CD4-positive, alpha-beta memory T cell (primary cell): ENCODE results near the gene CLIC2. TPM values are rescaled to one million over a fixed set of nuclear protein-coding genes. Genes with fewer than 3 reads are reported as not detected.

Experiments
- CTCF ChIA-PET: fragments of 350-600 bp; sonication (Branson Sonifier 250); formaldehyde crosslinking; loops from one replicate; lab custom pipeline; 2021; ENCODE audit warnings: inconsistent platforms; ENCODE audit not compliant: partially characterized antibody; lab: Charles Lee
- POLR2A ChIA-PET: fragments of 350-600 bp; sonication (Branson Sonifier 250); formaldehyde crosslinking; loops from one replicate; lab custom pipeline; 2021; ENCODE audit not compliant: partially characterized antibody; lab: Charles Lee
- DNase-seq, 5 donors: peaks; one replicate each; pipeline versions ENCODE4 v3.0.0 to v3.0.0-alpha.2; 2020 to 2022; ENCODE audit warnings: mixed read lengths in 1 of 5
- H3K27ac ChIP-seq: one replicate; pipeline ENCODE4 v1.7.0; 2013; ENCODE audit warnings: low read depth, low read length
- H3K27me3 ChIP-seq: 2 replicates; pipeline ENCODE4 v1.7.0; 2013; ENCODE audit warnings: mild to moderate bottlenecking, low read length, moderate library complexity; ENCODE audit not compliant: insufficient read depth
- H3K36me3 ChIP-seq: 2 replicates; pipeline ENCODE4 v1.7.0; 2013; ENCODE audit warnings: mild to moderate bottlenecking, low read length, moderate library complexity; ENCODE audit not compliant: insufficient read depth
- H3K4me1 ChIP-seq: 2 replicates; pipeline ENCODE4 v1.7.0; 2013; ENCODE audit warnings: mild to moderate bottlenecking, low read length, moderate library complexity; ENCODE audit not compliant: insufficient read depth
- H3K4me3 ChIP-seq, 2 donors: one replicate each; pipeline ENCODE4 v1.7.0; 2013; ENCODE audit warnings: low read length in 2 of 2, mild to moderate bottlenecking in 1 of 2
- H3K9me3 ChIP-seq, 2 donors: one replicate each; pipeline ENCODE4 v1.7.0; 2013; ENCODE audit warnings: low read length in 2 of 2, control low read depth in 1 of 2; ENCODE audit not compliant: control insufficient read depth in 1 of 2
- H3K27ac Mint-ChIP-seq, 7 donors: one replicate each; pipeline ENCODE4 v1.8.0; 2020 to 2021; ENCODE audit warnings: mixed read lengths in 7 of 7, mild to moderate bottlenecking in 6 of 7, inconsistent platforms in 3 of 7, moderate library complexity in 3 of 7
- H3K27me3 Mint-ChIP-seq, 2 donors: one replicate each; pipeline ENCODE4 v1.8.0; 2020 to 2021; ENCODE audit warnings: mixed read lengths in 2 of 2
- H3K36me3 Mint-ChIP-seq, 2 donors: one replicate each; pipeline ENCODE4 v1.8.0; 2020 to 2021; ENCODE audit warnings: mixed read lengths in 2 of 2, inconsistent platforms in 1 of 2, mild to moderate bottlenecking in 1 of 2
- H3K4me1 Mint-ChIP-seq, 4 donors: one replicate each; pipeline ENCODE4 v1.8.0; 2020 to 2021; ENCODE audit warnings: mixed read lengths in 4 of 4, mild to moderate bottlenecking in 1 of 4
- H3K4me3 Mint-ChIP-seq, 8 donors: one replicate each; pipeline ENCODE4 v1.8.0; 2020 to 2021; ENCODE audit warnings: mixed read lengths in 8 of 8, mild to moderate bottlenecking in 7 of 8, moderate library complexity in 6 of 8, inconsistent platforms in 3 of 8
- H3K9me3 Mint-ChIP-seq, 8 donors: one replicate each; pipeline ENCODE4 v1.8.0; 2020 to 2021; ENCODE audit warnings: mixed read lengths in 8 of 8, mild to moderate bottlenecking in 5 of 8, inconsistent platforms in 3 of 8, moderate library complexity in 1 of 8
- intact Hi-C: fragments of 100-400 bp; cut with micrococcal nuclease; formaldehyde crosslinking; loops from one replicate; pipeline ENCODE4 v1.15.1; 2023
- polyA plus RNA-seq, 2 donors: library from polyadenylated mRNA; unstranded; fragments of 300-500 nt; fragmentation: Illumina TruSeq; gene quantifications; one replicate each; pipeline ENCODE4 v1.2.3, GENCODE V29; 2021
- total RNA-seq, 2 experiments: library from RNA; stranded (reverse); gene quantifications; one replicate each; pipeline ENCODE4 v1.2.3, GENCODE V29; 2021

CLIC2 gene
- total and polyA plus RNA-seq, 4 experiments from 2014 or later, result 0.18 to 0.81 (median 0.28) TPM; not detected in 1

DNA sequence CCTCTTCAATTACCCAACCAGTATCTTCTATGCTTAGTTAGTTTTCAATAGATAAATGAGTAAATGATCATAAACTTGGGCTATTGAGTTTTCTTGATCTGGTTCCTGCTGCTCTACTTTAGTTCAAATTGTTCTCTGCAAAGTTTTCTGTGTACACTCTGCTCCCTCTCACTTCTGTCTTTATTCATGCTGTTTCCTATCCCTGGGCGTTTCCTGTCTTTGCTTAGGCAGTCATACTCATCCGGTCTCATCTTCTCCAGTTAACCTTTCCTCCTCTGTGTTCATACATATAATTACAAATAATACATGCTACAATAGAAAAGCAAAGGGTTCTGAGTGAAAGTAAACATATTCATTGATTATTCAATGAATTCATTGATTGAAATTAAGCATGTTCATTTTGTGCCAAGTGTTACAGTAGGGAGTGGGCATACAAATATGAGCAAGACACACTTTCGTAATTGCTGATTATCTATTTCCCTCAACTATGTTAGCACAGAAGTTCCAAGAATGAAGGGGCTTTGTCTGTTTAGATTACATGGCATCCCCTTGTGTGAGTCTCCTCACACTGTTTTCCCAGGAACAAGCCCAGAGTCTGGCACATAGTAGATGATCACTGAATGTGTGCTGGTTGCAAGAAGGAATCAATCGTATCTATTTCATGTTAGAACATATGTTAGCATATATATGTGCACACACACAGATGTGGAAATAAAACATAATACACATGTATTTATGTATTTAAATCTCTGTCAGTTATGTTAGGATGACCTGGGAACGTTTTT, 71.3 kb downstream of the CLIC2 start:
- no peaks in the 10 kb centered on the region for H3K9me3 ChIP-seq
- Mint-ChIP-seq H3K4me1 (peaks cover 10 to 40% (median 16%) of the 10 kb centered on the region in 4 donors), H3K27me3 (no peaks in the 10 kb centered on the region), H3K36me3 (peaks cover 3 to 14% of the 10 kb centered on the region in 2 donors), H3K9me3 (peaks cover 0 to 2% (median 0%) of the 10 kb centered on the region in 8 donors), H3K27ac (peak overlapping the region; percentile 62 to 97 (median 82)), H3K4me3 (peak overlapping the region; percentile 66 to 91 (median 83))
- CTCF ChIA-PET, result interaction anchor here (1.7 kb wide), 1 partner anchor 46 kb away, joined by 3 read pairs; the partner anchor contains the start of gene VBP1
- peaks cover 4% of the 10 kb centered on the region for H3K36me3 ChIP-seq
- peak overlapping the region; percentile 42 to 78 for H3K4me3 ChIP-seq
- peak in 4 of 5 donors; percentile 18 to 30 (median 24) for DNase-seq
- intact Hi-C loops, result loop anchor here (1.0 to 5.0 kb wide), 3 partner anchors 47 to 619 kb away; partner anchors contain the start of genes FUNDC2, VAMP7 and VBP1
- H3K4me1 ChIP-seq, result peaks cover 31% of the 10 kb centered on the region
- no peaks in the 10 kb centered on the region for H3K27me3 ChIP-seq
- POLR2A ChIA-PET, result interaction anchor here (0.6 to 1.6 kb wide), 3 partner anchors 46 to 349 kb away, joined by 3 to 14 read pairs (median 3); partner anchors contain the start of genes SPRY3 and VBP1
- peak overlapping the region; percentile 87 for H3K27ac ChIP-seq

DNA sequence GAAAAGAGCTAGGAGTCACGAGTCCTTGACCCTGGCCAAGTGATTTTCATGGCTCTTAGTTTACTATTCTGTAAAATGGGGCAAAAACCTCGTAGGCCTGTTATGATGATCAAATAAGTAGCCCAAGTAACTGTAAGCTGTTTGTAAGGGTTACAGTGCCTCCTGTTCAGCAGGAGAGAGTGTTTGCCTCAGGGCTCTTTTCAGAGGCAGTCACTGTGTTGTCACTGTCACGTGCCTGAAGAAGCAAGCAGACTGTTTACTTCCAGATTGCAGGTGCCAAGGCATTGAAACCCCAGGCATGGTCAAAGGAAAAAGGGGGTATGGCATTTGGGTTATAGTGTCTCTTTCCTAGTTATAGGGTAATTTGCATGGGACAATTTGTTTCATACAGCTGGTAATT, 74.7 kb downstream of the CLIC2 start:
- no peak overlapping the region for H3K27ac ChIP-seq
- no peak for DNase-seq
- ChIA-PET CTCF (no interaction called here), POLR2A (interaction anchor here (1.0 kb wide), 1 partner anchor 43 kb away, joined by 3 read pairs; the partner anchor contains the start of gene VBP1)
- Mint-ChIP-seq H3K36me3 (peaks cover 3 to 14% of the 10 kb centered on the region in 2 donors), H3K9me3 (no peaks in the 10 kb centered on the region), H3K4me1 (peaks cover 16 to 39% (median 18%) of the 10 kb centered on the region in 4 donors), H3K27ac (peak overlapping the region in 1 of 7 donors; percentile 13), H3K4me3 (no peak overlapping the region), H3K27me3 (no peaks in the 10 kb centered on the region)
- H3K27me3 ChIP-seq, result no peaks in the 10 kb centered on the region
- H3K4me1 ChIP-seq, result peaks cover 28% of the 10 kb centered on the region
- H3K9me3 ChIP-seq, result no peaks in the 10 kb centered on the region
- no peak overlapping the region for H3K4me3 ChIP-seq
- peaks cover 4% of the 10 kb centered on the region for H3K36me3 ChIP-seq
- intact Hi-C loops, result loop anchor here (5.0 kb wide), 1 partner anchor 623 kb away; the partner anchor contains the start of gene VAMP7

DNA sequence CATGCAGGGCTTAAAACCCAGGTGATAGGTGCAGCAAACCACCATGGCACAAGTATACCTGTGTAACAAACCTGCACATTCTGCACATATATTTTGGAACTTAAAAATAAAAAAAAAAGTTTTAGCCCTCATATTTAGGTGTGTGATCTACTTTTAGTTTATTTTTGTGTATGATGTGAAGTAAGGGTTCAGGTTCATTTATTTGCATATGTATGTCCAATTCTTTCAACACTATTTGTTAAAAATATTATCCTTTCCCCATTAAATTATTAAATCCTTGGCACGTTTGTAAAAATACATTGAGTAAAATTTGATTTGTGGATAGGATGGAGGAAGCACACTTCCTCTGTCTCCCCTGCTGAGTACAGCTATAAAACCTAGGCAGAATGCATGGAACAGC, 83.0 kb downstream of the CLIC2 start:
- H3K36me3 Mint-ChIP-seq, result no peaks in the 10 kb centered on the region
- no peaks in the 10 kb centered on the region for H3K9me3 ChIP-seq
- intact Hi-C loops, result no loop called here

DNA sequence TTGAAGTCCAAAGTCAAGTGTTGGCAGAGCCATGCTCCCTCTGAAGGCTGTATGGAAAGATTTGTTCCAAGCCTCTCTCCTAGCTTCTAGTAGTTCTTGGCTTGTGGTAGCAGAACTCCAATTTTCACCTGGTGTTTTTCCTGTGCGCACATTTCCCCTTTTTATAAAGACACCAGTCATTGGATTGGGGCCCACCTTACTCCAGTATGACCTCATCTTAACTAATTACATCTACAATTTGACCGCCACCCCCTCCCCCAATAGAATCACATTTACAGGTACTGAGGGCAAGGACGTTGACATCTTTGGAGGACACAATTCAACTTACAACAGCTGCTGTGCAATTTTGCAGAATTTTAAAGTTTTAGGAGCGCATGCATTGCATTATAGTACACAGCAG, 86.9 kb downstream of the CLIC2 start:
- no peaks in the 10 kb centered on the region for H3K36me3 Mint-ChIP-seq
- CTCF ChIA-PET, result no interaction called here
- intact Hi-C loops, result no loop called here

More for the DNA sequence above, 83.0 kb downstream of the CLIC2 start:
- no peak overlapping the region for H3K27ac ChIP-seq
- CTCF ChIA-PET, result no interaction called here
- no peaks in the 10 kb centered on the region for H3K36me3 ChIP-seq
- Mint-ChIP-seq H3K27me3 (no peaks in the 10 kb centered on the region), H3K27ac (no peak overlapping the region), H3K9me3 (peaks cover 0 to 2% (median 0%) of the 10 kb centered on the region in 8 donors), H3K4me1 (peaks cover 0 to 3% (median 1%) of the 10 kb centered on the region in 4 donors), H3K4me3 (no peak overlapping the region)
- no peaks in the 10 kb centered on the region for H3K27me3 ChIP-seq
- no peaks in the 10 kb centered on the region for H3K4me1 ChIP-seq
- POLR2A ChIA-PET, result no interaction called here
- no peak overlapping the region for H3K4me3 ChIP-seq
- DNase-seq, result no peak

DNA sequence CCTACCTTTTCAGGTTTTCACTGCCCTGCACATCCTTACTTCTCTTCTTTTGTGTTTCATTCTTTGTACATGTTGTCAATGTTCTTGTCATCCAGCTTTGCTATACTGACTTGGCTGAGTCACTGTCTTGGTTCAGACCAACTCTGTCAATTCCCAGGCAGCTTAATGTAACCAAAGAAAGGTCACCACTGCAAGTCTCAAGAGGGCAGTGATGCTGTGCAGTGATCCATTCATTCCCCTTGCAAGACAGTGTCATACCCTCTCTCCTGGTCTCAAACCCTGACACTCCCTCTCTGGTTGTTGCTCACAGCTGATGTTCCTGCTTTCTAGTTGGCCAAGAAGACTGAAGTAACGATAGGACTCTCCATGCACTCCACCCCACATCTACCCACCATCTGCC, 87.7 kb downstream of the CLIC2 start:
- DNase-seq, result no peak
- no peaks in the 10 kb centered on the region for H3K27me3 ChIP-seq
- intact Hi-C loops, result no loop called here
- ChIA-PET POLR2A (no interaction called here), CTCF (no interaction called here)
- H3K36me3 ChIP-seq, result no peaks in the 10 kb centered on the region
- H3K4me3 Mint-ChIP-seq, result no peak overlapping the region
- H3K27me3 Mint-ChIP-seq, result no peaks in the 10 kb centered on the region
- no peaks in the 10 kb centered on the region for H3K36me3 Mint-ChIP-seq
- H3K9me3 Mint-ChIP-seq, result peaks cover 0 to 3% (median 0%) of the 10 kb centered on the region in 8 donors
- no peak overlapping the region for H3K4me3 ChIP-seq
- no peaks in the 10 kb centered on the region for H3K4me1 ChIP-seq
- peaks cover 0 to 4% (median 1%) of the 10 kb centered on the region in 4 donors for H3K4me1 Mint-ChIP-seq
- no peaks in the 10 kb centered on the region for H3K9me3 ChIP-seq
- no peak overlapping the region for H3K27ac Mint-ChIP-seq
- H3K27ac ChIP-seq, result no peak overlapping the region

More for the DNA sequence above, 86.9 kb downstream of the CLIC2 start:
- POLR2A ChIA-PET, result no interaction called here
- no peak overlapping the region for H3K4me3 ChIP-seq
- peaks cover 0 to 3% (median 0%) of the 10 kb centered on the region in 8 donors for H3K9me3 Mint-ChIP-seq
- no peaks in the 10 kb centered on the region for H3K27me3 ChIP-seq
- H3K27ac Mint-ChIP-seq, result no peak overlapping the region
- H3K4me1 Mint-ChIP-seq, result peaks cover 0 to 4% (median 1%) of the 10 kb centered on the region in 4 donors
- DNase-seq, result no peak
- no peaks in the 10 kb centered on the region for H3K9me3 ChIP-seq
- no peaks in the 10 kb centered on the region for H3K36me3 ChIP-seq
- no peak overlapping the region for H3K4me3 Mint-ChIP-seq
- no peaks in the 10 kb centered on the region for H3K27me3 Mint-ChIP-seq
- no peak overlapping the region for H3K27ac ChIP-seq
- no peaks in the 10 kb centered on the region for H3K4me1 ChIP-seq

DNA sequence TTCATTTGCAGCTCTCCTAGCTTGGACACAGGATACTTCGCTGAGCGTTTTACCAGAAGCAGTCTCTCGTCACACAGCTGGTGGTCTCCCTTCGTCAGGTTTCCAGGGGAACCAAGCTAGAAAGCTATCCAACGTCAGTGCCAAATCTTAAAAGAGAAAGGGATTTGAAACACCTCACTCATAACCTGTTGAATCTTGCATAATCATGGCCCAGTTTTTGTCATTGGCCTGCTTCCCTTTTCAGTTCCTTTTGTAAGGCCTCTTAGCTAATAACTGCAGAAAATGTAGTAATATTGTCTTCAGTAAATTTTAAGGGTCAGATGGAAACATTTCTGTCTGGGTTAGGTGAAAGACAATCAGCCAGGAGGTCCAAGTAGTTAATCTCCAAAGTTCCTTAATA, 92.1 kb downstream of the CLIC2 start:
- no peak overlapping the region for H3K4me3 ChIP-seq
- no peak overlapping the region for H3K27ac Mint-ChIP-seq
- no peak for DNase-seq
- H3K9me3 Mint-ChIP-seq, result peaks cover 0 to 3% (median 0%) of the 10 kb centered on the region in 8 donors
- ChIA-PET CTCF (no interaction called here), POLR2A (no interaction called here)
- H3K36me3 ChIP-seq, result peaks cover 5% of the 10 kb centered on the region
- no peak overlapping the region for H3K27ac ChIP-seq
- peaks cover 6 to 25% of the 10 kb centered on the region in 2 donors for H3K36me3 Mint-ChIP-seq
- intact Hi-C loops, result no loop called here
- no peaks in the 10 kb centered on the region for H3K9me3 ChIP-seq
- H3K4me1 ChIP-seq, result no peaks in the 10 kb centered on the region
- peaks cover 0 to 5% (median 1%) of the 10 kb centered on the region in 4 donors for H3K4me1 Mint-ChIP-seq
- H3K27me3 Mint-ChIP-seq, result no peaks in the 10 kb centered on the region
- H3K27me3 ChIP-seq, result no peaks in the 10 kb centered on the region
- no peak overlapping the region for H3K4me3 Mint-ChIP-seq

DNA sequence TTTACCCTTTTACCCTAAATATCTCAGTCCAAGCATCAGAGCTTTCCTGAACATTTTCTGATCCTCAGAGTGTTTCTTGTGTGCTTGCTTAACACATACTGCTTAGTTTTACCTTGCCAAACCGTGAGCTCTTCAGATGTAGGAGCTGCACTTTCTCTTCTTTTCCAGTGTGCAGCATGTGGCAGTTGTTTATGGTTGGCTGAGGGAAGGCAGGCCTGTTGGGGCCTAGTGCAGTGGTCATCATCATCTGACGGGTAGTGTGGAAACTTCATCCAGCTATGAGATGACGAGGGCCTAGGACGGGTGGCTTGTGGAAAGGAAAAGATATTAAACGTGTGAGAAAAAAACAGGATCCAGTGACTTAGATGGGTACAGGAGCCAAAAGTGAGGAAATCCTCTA, 96.7 kb downstream of the CLIC2 start:
- H3K27ac Mint-ChIP-seq, result peak overlapping the region in 3 of 7 donors; percentile 10 to 17 (median 14)

More for the DNA sequence above, 96.7 kb downstream of the CLIC2 start:
- peaks cover 9 to 47% of the 10 kb centered on the region in 2 donors for H3K36me3 Mint-ChIP-seq
- intact Hi-C loops, result no loop called here
- no peak overlapping the region for H3K4me3 Mint-ChIP-seq
- POLR2A ChIA-PET, result no interaction called here
- no peak for DNase-seq
- H3K27me3 ChIP-seq, result no peaks in the 10 kb centered on the region
- H3K36me3 ChIP-seq, result peaks cover 11% of the 10 kb centered on the region
- H3K27me3 Mint-ChIP-seq, result no peaks in the 10 kb centered on the region
- H3K4me1 Mint-ChIP-seq, result peaks cover 0 to 7% (median 4%) of the 10 kb centered on the region in 4 donors
- H3K4me1 ChIP-seq, result no peaks in the 10 kb centered on the region
- no peak overlapping the region for H3K27ac ChIP-seq
- CTCF ChIA-PET, result interaction anchor here (2.7 kb wide), 1 partner anchor 20 kb away, joined by 6 read pairs; no protein-coding TSS in a partner anchor
- H3K9me3 Mint-ChIP-seq, result no peaks in the 10 kb centered on the region
- H3K4me3 ChIP-seq, result no peak overlapping the region
- no peaks in the 10 kb centered on the region for H3K9me3 ChIP-seq
